LNCaP clone FGC (cell line): ENCODE results near the gene PCDHA8.
"Not testable (repeated sequence)": the region's sequence is repeated elsewhere in the genome, so short reads cannot be mapped to it uniquely, and the experiment has no call there.

Experiments
- DNase-seq: peaks from one replicate; pipeline ENCODE4 v3.0.0-alpha.2; 2011; ENCODE audit warnings: low read depth
- H3K4me3 ChIP-seq: 2 replicates; pipeline ENCODE4 v1.5.1; 2011; ENCODE audit warnings: mild to moderate bottlenecking, low read depth, low read length, control low read depth
- TF ChIP-seq, protein P1 (sequence below): IDR thresholded peaks from 2 replicates; pipeline ENCODE4 v1.5.1; 2012; ENCODE audit warnings: mild to moderate bottlenecking; ENCODE audit not compliant: control insufficient read depth, insufficient read depth; ENCODE audit errors: extremely low read depth

PCDHA8 gene

DNA sequence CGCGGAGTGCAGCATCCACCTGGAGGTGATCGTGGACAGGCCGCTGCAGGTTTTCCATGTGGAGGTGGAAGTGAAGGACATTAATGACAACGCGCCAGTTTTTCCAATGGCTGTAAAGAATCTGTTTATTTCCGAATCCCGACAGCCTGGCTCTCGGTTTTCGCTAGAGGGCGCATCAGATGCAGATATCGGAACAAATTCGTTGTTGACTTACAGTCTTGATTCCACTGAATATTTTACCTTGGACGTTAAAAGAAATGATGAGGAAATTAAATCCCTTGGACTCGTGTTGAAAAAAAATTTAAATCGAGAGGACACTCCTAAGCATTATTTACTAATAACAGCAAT lies 39.5 kb upstream of the PCDHA8 start:
- TF ChIP-seq, protein P1, sequence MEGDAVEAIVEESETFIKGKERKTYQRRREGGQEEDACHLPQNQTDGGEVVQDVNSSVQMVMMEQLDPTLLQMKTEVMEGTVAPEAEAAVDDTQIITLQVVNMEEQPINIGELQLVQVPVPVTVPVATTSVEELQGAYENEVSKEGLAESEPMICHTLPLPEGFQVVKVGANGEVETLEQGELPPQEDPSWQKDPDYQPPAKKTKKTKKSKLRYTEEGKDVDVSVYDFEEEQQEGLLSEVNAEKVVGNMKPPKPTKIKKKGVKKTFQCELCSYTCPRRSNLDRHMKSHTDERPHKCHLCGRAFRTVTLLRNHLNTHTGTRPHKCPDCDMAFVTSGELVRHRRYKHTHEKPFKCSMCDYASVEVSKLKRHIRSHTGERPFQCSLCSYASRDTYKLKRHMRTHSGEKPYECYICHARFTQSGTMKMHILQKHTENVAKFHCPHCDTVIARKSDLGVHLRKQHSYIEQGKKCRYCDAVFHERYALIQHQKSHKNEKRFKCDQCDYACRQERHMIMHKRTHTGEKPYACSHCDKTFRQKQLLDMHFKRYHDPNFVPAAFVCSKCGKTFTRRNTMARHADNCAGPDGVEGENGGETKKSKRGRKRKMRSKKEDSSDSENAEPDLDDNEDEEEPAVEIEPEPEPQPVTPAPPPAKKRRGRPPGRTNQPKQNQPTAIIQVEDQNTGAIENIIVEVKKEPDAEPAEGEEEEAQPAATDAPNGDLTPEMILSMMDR = peak; percentile 27; the same call in 1 of the 2 replicates
- H3K4me3 ChIP-seq = no peak overlapping the region
- DNase-seq = no peak

GRCh38 chr5:140802381-140802780 lies 38.6 kb upstream of the PCDHA8 start:
- not testable (repeated sequence) for H3K4me3 ChIP-seq, DNase-seq

- no peak overlapping the region for H3K4me3 ChIP-seq
- no peak for DNase-seq
- TF ChIP-seq, protein P1 = no peak
Observed at GRCh38 chr5:140802781-140803271, 38.2 kb upstream of the PCDHA8 start.

- H3K4me3 ChIP-seq = no peak within 1 kb of the TSS
- TF ChIP-seq, protein P1 = peak; percentile 57
- DNase-seq = no peak
Observed at GRCh38 chr5:140806834-140807775, 33.9 kb upstream of the PCDHA8 start, which contains the start of gene PCDHA4. TSS of gene PCDHA4 (plus strand) at chr5:140807068.

GRCh38 chr5:140808241-140808888 lies 32.6 kb upstream of the PCDHA8 start:
- not testable (repeated sequence) for H3K4me3 ChIP-seq, DNase-seq

GRCh38 chr5:140808889-140809291 lies 32.1 kb upstream of the PCDHA8 start:
- no peak overlapping the region for H3K4me3 ChIP-seq
- no peak for DNase-seq
- TF ChIP-seq, protein P1 = no peak

DNA sequence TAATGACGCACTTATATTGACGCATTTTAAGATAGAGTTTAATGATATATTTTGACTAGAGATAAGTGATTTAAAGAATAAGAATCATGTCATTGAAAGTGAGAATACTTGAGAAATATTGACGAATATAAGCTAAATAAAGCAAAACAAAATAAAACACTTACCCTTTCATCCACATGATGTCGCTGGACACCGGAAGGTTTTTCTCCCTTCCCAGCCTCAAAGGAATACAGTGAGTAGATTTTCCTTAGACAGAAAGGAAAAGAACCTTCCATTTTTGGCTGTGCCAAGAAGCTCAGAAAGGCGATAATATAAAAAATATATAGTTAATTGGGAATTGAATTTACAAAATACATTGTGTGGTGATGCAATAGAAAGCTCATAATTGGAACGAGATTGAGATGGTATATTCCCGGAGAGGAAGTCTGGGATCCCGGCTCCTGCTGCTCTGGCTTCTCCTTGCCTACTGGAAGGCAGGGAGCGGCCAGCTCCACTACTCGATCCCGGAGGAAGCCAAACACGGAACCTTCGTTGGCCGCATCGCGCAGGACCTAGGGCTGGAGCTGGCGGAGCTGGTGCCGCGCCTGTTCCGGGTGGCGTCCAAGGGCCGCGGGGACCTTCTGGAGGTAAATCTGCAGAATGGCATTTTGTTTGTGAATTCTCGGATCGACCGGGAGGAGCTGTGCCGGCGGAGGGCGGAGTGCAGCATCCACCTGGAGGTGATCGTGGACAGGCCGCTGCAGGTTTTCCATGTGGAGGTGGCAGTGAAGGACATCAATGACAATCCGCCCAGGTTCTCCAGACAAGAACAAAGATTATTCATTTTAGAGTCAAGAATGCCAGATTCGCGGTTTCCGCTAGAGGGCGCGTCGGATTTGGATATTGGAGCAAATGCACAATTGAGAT lies 19.4 kb upstream of the PCDHA8 start, which contains the start of gene PCDHA5:
Gene PCDHA5, plus strand, starts transcription at position 239 of the 906 bp plus-strand sequence.
- TF ChIP-seq, protein P1 = peak; percentile 69
- no peak within 1 kb of the TSS for H3K4me3 ChIP-seq
- DNase-seq = no peak
